CD14-positive monocyte (primary cell): Measurements from ENCODE around the gene NDUFB2. TPM values are rescaled to one million over a fixed set of nuclear protein-coding genes. Genes with fewer than 3 reads are reported as not detected.

ENCODE experiments used
- DNase-seq, 3 donors: peaks; one replicate each; pipeline ENCODE4 v3.0.0-alpha.2; 2011 to 2022
- H2AFZ ChIP-seq: 2 replicates; pipeline ENCODE4 v1.6.0; 2012; ENCODE audit warnings: mild to moderate bottlenecking, low read depth, low read length, inconsistent platforms; ENCODE audit not compliant: insufficient read depth, poor library complexity, severe bottlenecking
- H3K27ac ChIP-seq, 2 donors: 1 replicate in 1 of 2; 2 replicates in 1 of 2; pipeline ENCODE4 v1.5.1; 2012 to 2013; ENCODE audit warnings: low read length in 2 of 2, control low read depth in 1 of 2, inconsistent platforms in 1 of 2, low read depth in 1 of 2, mild to moderate bottlenecking in 1 of 2
- H3K27me3 ChIP-seq, 2 donors: one replicate each; pipeline versions ENCODE4 v1.6.0 to v1.6.1; 2011 to 2013; ENCODE audit warnings: low read length in 2 of 2; ENCODE audit not compliant: control insufficient read depth in 2 of 2, insufficient read depth in 2 of 2
- H3K36me3 ChIP-seq, 2 donors: replicated peaks in 1 of 2; 1 replicate in 1 of 2; 2 replicates in 1 of 2; pipeline versions ENCODE4 v1.5.1 to v1.6.1; 2012 to 2013; ENCODE audit warnings: low read length in 2 of 2, control low read depth in 1 of 2, inconsistent platforms in 1 of 2, mild to moderate bottlenecking in 1 of 2; ENCODE audit not compliant: insufficient read depth in 2 of 2, control insufficient read depth in 1 of 2
- H3K4me1 ChIP-seq, 2 donors: 1 replicate in 1 of 2; 2 replicates in 1 of 2; pipeline versions ENCODE4 v1.5.1 to v1.6.1; 2012 to 2013; ENCODE audit warnings: low read length in 2 of 2, control low read depth in 1 of 2, inconsistent platforms in 1 of 2, mild to moderate bottlenecking in 1 of 2, moderate library complexity in 1 of 2; ENCODE audit not compliant: insufficient read depth in 2 of 2, control insufficient read depth in 1 of 2
- H3K4me2 ChIP-seq: replicated peaks from 2 replicates; pipeline ENCODE3; 2012; ENCODE audit warnings: low read length, moderate library complexity, mild to moderate bottlenecking; ENCODE audit not compliant: poor library complexity, severe bottlenecking; ENCODE audit errors: extremely low read depth
- H3K4me3 ChIP-seq, 3 experiments: fragments of 200-600 bp in 1 of 3; sonication (generic) in 1 of 3; replicated peaks in 1 of 3; 1 replicate in 2 of 3; 2 replicates in 1 of 3; pipeline ENCODE4 v1.5.1; 2011 to 2013; ENCODE audit warnings: low read length in 3 of 3, mild to moderate bottlenecking in 3 of 3, control low read depth in 2 of 3, low read depth in 2 of 3, inconsistent platforms in 1 of 3, moderate library complexity in 1 of 3
- H3K79me2 ChIP-seq: 2 replicates; pipeline ENCODE4 v1.6.0; 2012; ENCODE audit warnings: mild to moderate bottlenecking, control low read depth, inconsistent platforms, low read length, moderate library complexity; ENCODE audit not compliant: insufficient read depth
- H3K9ac ChIP-seq: 2 replicates; pipeline ENCODE4 v1.6.0; 2017; ENCODE audit warnings: low read length, mild to moderate bottlenecking; ENCODE audit not compliant: insufficient read depth, poor library complexity, severe bottlenecking
- H3K9me3 ChIP-seq, 2 donors: replicated peaks in 1 of 2; 1 replicate in 1 of 2; 2 replicates in 1 of 2; pipeline versions ENCODE4 v1.5.1 to v1.6.1; 2012 to 2013; ENCODE audit warnings: low read length in 2 of 2, control low read depth in 1 of 2; ENCODE audit not compliant: control insufficient read depth in 1 of 2, insufficient read depth in 1 of 2
- H4K20me1 ChIP-seq: 2 replicates; pipeline ENCODE4 v1.6.0; 2012; ENCODE audit warnings: mild to moderate bottlenecking, low read length, control low read depth, moderate library complexity; ENCODE audit not compliant: insufficient read depth
- H3K27ac Mint-ChIP-seq, 7 donors: one replicate each; pipeline ENCODE4 v1.8.0; 2020; ENCODE audit warnings: mild to moderate bottlenecking in 7 of 7, mixed read lengths in 7 of 7, moderate library complexity in 6 of 7, inconsistent platforms in 2 of 7
- H3K27me3 Mint-ChIP-seq, 3 donors: one replicate each; pipeline ENCODE4 v1.8.0; 2021 to 2022; ENCODE audit warnings: low read depth in 3 of 3, mild to moderate bottlenecking in 3 of 3, mixed read lengths in 3 of 3, moderate library complexity in 3 of 3, inconsistent platforms in 1 of 3
- H3K36me3 Mint-ChIP-seq, 2 donors: one replicate each; pipeline ENCODE4 v1.8.0; 2020; ENCODE audit warnings: mixed read lengths in 2 of 2, inconsistent platforms in 1 of 2, mild to moderate bottlenecking in 1 of 2
- H3K4me1 Mint-ChIP-seq: one replicate; pipeline ENCODE4 v1.8.0; 2020; ENCODE audit warnings: mild to moderate bottlenecking, mixed read lengths
- H3K4me3 Mint-ChIP-seq, 2 donors: one replicate each; pipeline ENCODE4 v1.8.0; 2020; ENCODE audit warnings: mild to moderate bottlenecking in 2 of 2, mixed read lengths in 2 of 2, moderate library complexity in 1 of 2
- H3K9me3 Mint-ChIP-seq, 7 donors: one replicate each; pipeline ENCODE4 v1.8.0; 2020 to 2022; ENCODE audit warnings: mixed read lengths in 7 of 7, mild to moderate bottlenecking in 6 of 7, moderate library complexity in 6 of 7, inconsistent platforms in 2 of 7
- CTCF ChIP-seq: fragments of 200-600 bp; IDR thresholded peaks from one replicate; pipeline ENCODE4 v1.8.0; 2022; ENCODE audit warnings: antibody characterized with exemption, mild to moderate bottlenecking
- WGBS: methylation state at CpG from one replicate; pipeline ENCODE4 v1.1.5; 2013; ENCODE audit warnings: missing lambda C conversion rate; ENCODE audit not compliant: insufficient coverage; 5-methylcytosine and 5-hydroxymethylcytosine counted together
- intact Hi-C, 2 donors: fragments of 100-400 bp; cut with micrococcal nuclease; formaldehyde crosslinking; loops; one replicate each; pipeline versions ENCODE4 v1.15.0 to v1.15.1; 2023
- polyA plus RNA-seq, 3 donors: library from polyadenylated mRNA; depleted of rRNA in 1 of 3; unstranded in 2 of 3; stranded (reverse) in 1 of 3; fragments of 300-500 nt in 2 of 3; fragments of >200 nt in 1 of 3; fragmentation: Illumina TruSeq in 2 of 3; gene quantifications; 1 replicate in 2 of 3; 2 replicates in 1 of 3; pipeline ENCODE4 v1.2.3, GENCODE V29; 2012 to 2021

Gene NDUFB2
- polyA plus RNA-seq, 3 donors: 250 to 516 (median 479) TPM

DNA sequence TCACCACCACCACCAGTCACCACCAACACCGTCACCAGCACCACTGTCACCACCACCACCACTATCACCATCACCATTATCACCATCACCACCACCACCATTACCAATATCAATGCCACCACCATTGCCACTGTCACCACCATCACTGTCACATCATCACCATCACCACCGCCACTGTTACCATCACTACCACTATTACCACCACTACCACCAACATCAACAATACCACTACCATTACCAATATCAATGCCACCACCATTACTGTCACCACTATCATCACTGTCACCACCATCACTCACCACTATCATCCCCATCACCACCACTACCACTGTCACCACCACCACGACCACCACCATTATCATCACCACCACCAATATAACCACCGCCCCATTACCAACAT, 41.8 kb upstream of the NDUFB2 start:
- no peak overlapping the region for H3K9ac ChIP-seq
- H3K4me1 ChIP-seq: peaks cover 30 to 33% of the 10 kb centered on the region in 2 donors
- no peak overlapping the region for H3K4me3 Mint-ChIP-seq
- no peak overlapping the region for H3K27ac Mint-ChIP-seq
- no peaks in the 10 kb centered on the region for H3K36me3 ChIP-seq
- H3K27ac ChIP-seq: no peak overlapping the region
- peaks cover 5 to 7% (median 6%) of the 10 kb centered on the region in 3 donors for H3K27me3 Mint-ChIP-seq
- H3K79me2 ChIP-seq: no peaks in the 10 kb centered on the region
- no peaks in the 10 kb centered on the region for H3K36me3 Mint-ChIP-seq
- no peak for DNase-seq
- no peak overlapping the region for H2AFZ ChIP-seq
- intact Hi-C loops: loop anchor here (10.0 kb wide), 2 partner anchors 170 to 360 kb away; partner anchors contain the start of gene MRPS33 (in 1 of the 2)
- WGBS: 100% methylated on average over 4 of the region's 4 CpGs
- H4K20me1 ChIP-seq: no peaks in the 10 kb centered on the region
- H3K4me3 ChIP-seq: no peak overlapping the region
- H3K9me3 ChIP-seq: no peaks in the 10 kb centered on the region
- no peak overlapping the region for H3K4me2 ChIP-seq
- peaks cover 0 to 2% (median 0%) of the 10 kb centered on the region in 7 donors for H3K9me3 Mint-ChIP-seq
- no peaks in the 10 kb centered on the region for H3K27me3 ChIP-seq
- no peak for TF ChIP-seq CTCF
- H3K4me1 Mint-ChIP-seq: peaks cover 43% of the 10 kb centered on the region

- H3K4me1 ChIP-seq: peaks cover 30 to 32% of the 10 kb centered on the region in 2 donors
- Mint-ChIP-seq H3K4me1 (peaks cover 41% of the 10 kb centered on the region), H3K9me3 (peaks cover 0 to 2% (median 0%) of the 10 kb centered on the region in 7 donors), H3K27me3 (peaks cover 3 to 6% (median 5%) of the 10 kb centered on the region in 3 donors), H3K36me3 (no peaks in the 10 kb centered on the region), H3K27ac (peak overlapping the region; percentile 42 to 93 (median 91)), H3K4me3 (peak overlapping the region in 1 of 2 donors; percentile 67)
- DNase-seq: peak in 1 of 3 donors; percentile 19
- no peaks in the 10 kb centered on the region for H3K79me2 ChIP-seq
- H3K4me2 ChIP-seq: peak overlapping the region; percentile 62
- H3K36me3 ChIP-seq: no peaks in the 10 kb centered on the region
- no peak overlapping the region for H3K9ac ChIP-seq
- no peaks in the 10 kb centered on the region for H3K27me3 ChIP-seq
- 77% methylated on average over 11 of the region's 16 CpGs for WGBS
- no peak overlapping the region for H2AFZ ChIP-seq
- intact Hi-C loops: loop anchor here (10.0 kb wide), 2 partner anchors 171 to 359 kb away; partner anchors contain the start of gene MRPS33 (in 1 of the 2)
- no peaks in the 10 kb centered on the region for H4K20me1 ChIP-seq
- peak overlapping the region; percentile 47 to 66 for H3K27ac ChIP-seq
- TF ChIP-seq CTCF: no peak
- H3K4me3 ChIP-seq: peak overlapping the region in 1 of 3 experiments; percentile 45
- H3K9me3 ChIP-seq: no peaks in the 10 kb centered on the region
Observed at GRCh38 chr7:140655511-140656408, 40.7 kb upstream of the NDUFB2 start.
